ENCODE data around the gene ZNF440.
A peak's percentile ranks its signal among the peaks of the same experiment; 100 is the strongest.
"Not testable (repeated sequence)": the region's sequence is repeated elsewhere in the genome, so short reads cannot be mapped to it uniquely, and the experiment has no call there.

ZNF440 gene

GRCh38 chr19:11814029-11814699 is at the start of gene ZNF440:
ZNF440 (plus strand) TSS chr19:11814273; CDS start chr19:11814448, 175 bp downstream.
- Mint-ChIP-seq H3K4me1 (ENCODE audit: low read depth) (peaks cover 23% of the 10 kb centered on the region), H3K36me3 (ENCODE audit: low read depth) (peaks cover 50% of the 10 kb centered on the region), H3K9me3 (peaks cover 32% of the 10 kb centered on the region), H3K27ac (peak within 1 kb of the TSS; percentile 92), H3K4me3 (peak within 1 kb of the TSS; percentile 90), H3K27me3 (no peaks in the 10 kb centered on the region)
- intact Hi-C loops (cut with micrococcal nuclease): loop anchor here (1.0 to 2.0 kb wide), 2 partner anchors 15 to 34 kb away; partner anchors contain the start of genes ZNF439 and ZNF491

- peaks cover 44% of the 10 kb centered on the region for H3K36me3 Mint-ChIP-seq (ENCODE audit: low read depth)
- H3K4me1 Mint-ChIP-seq (ENCODE audit: low read depth): peaks cover 16% of the 10 kb centered on the region
- intact Hi-C loops (cut with micrococcal nuclease): loop anchor here (1.0 to 10.0 kb wide), 2 partner anchors 30 to 72 kb away; no protein-coding TSS in a partner anchor
- peak within 1 kb of the TSS; percentile 95 for H3K27ac Mint-ChIP-seq
- H3K27me3 Mint-ChIP-seq: peaks cover 11% of the 10 kb centered on the region
- peak within 1 kb of the TSS; percentile 96 for H3K4me3 Mint-ChIP-seq
- H3K9me3 Mint-ChIP-seq: peaks cover 65% of the 10 kb centered on the region
Observed at GRCh38 chr19:11766597-11767591, 47.2 kb upstream of the ZNF440 start, which contains the start of gene ZNF441. ZNF441 (plus strand) TSS chr19:11767000; CDS start chr19:11767194, 194 bp downstream.

GRCh38 chr19:11767633-11768133 is 46.4 kb upstream of the ZNF440 start:
- Mint-ChIP-seq H3K4me1 (ENCODE audit: low read depth) (peaks cover 16% of the 10 kb centered on the region), H3K27ac (peak overlapping the region; percentile 95), H3K27me3 (peaks cover 11% of the 10 kb centered on the region), H3K36me3 (ENCODE audit: low read depth) (peaks cover 50% of the 10 kb centered on the region), H3K4me3 (peak overlapping the region; percentile 96), H3K9me3 (peaks cover 71% of the 10 kb centered on the region)
- intact Hi-C loops (cut with micrococcal nuclease): loop anchor here (10.0 kb wide), 1 partner anchor 73 kb away; no protein-coding TSS in a partner anchor

- Mint-ChIP-seq H3K27ac (no peak overlapping the region), H3K36me3 (ENCODE audit: low read depth) (peaks cover 60% of the 10 kb centered on the region), H3K4me1 (ENCODE audit: low read depth) (peaks cover 16% of the 10 kb centered on the region), H3K4me3 (no peak overlapping the region), H3K27me3 (peaks cover 5% of the 10 kb centered on the region), H3K9me3 (peaks cover 66% of the 10 kb centered on the region)
- intact Hi-C loops (cut with micrococcal nuclease): loop anchor here (10.0 kb wide), 1 partner anchor 75 kb away; no protein-coding TSS in a partner anchor
Observed at GRCh38 chr19:11769995-11770394, 44.1 kb upstream of the ZNF440 start.

- intact Hi-C loops (cut with micrococcal nuclease); H3K27me3 Mint-ChIP-seq; H3K27ac Mint-ChIP-seq; H3K4me3 Mint-ChIP-seq: not testable (repeated sequence)
- Mint-ChIP-seq H3K9me3 (peaks cover 74% of the 10 kb centered on the region), H3K36me3 (ENCODE audit: low read depth) (peaks cover 68% of the 10 kb centered on the region), H3K4me1 (ENCODE audit: low read depth) (peaks cover 16% of the 10 kb centered on the region)
Observed at GRCh38 chr19:11771520-11771919, 42.6 kb upstream of the ZNF440 start.

- H3K4me1 Mint-ChIP-seq (ENCODE audit: low read depth); intact Hi-C loops (cut with micrococcal nuclease); H3K4me3 Mint-ChIP-seq; H3K27me3 Mint-ChIP-seq; H3K27ac Mint-ChIP-seq: not testable (repeated sequence)
- Mint-ChIP-seq H3K9me3 (peaks cover 90% of the 10 kb centered on the region), H3K36me3 (ENCODE audit: low read depth) (peaks cover 81% of the 10 kb centered on the region)
Observed at GRCh38 chr19:11776669-11777068, 37.4 kb upstream of the ZNF440 start.

- Mint-ChIP-seq H3K4me3 (no peak overlapping the region), H3K27ac (no peak overlapping the region), H3K9me3 (peaks cover 91% of the 10 kb centered on the region), H3K36me3 (ENCODE audit: low read depth) (peaks cover 87% of the 10 kb centered on the region), H3K27me3 (no peaks in the 10 kb centered on the region), H3K4me1 (ENCODE audit: low read depth) (no peaks in the 10 kb centered on the region)
- intact Hi-C loops (cut with micrococcal nuclease): no loop called here
Observed at GRCh38 chr19:11780431-11781020, 33.5 kb upstream of the ZNF440 start.

GRCh38 chr19:11781295-11782057 is 32.6 kb upstream of the ZNF440 start:
- Mint-ChIP-seq H3K27me3 (no peaks in the 10 kb centered on the region), H3K9me3 (peaks cover 91% of the 10 kb centered on the region), H3K4me3 (no peak overlapping the region), H3K4me1 (ENCODE audit: low read depth) (no peaks in the 10 kb centered on the region), H3K36me3 (ENCODE audit: low read depth) (peaks cover 78% of the 10 kb centered on the region), H3K27ac (no peak overlapping the region)
- intact Hi-C loops (cut with micrococcal nuclease): no loop called here

GRCh38 chr19:11783767-11784166 is 30.3 kb upstream of the ZNF440 start:
- H3K36me3 Mint-ChIP-seq (ENCODE audit: low read depth): peaks cover 55% of the 10 kb centered on the region
- intact Hi-C loops (cut with micrococcal nuclease): no loop called here
- H3K4me3 Mint-ChIP-seq: no peak overlapping the region

GRCh38 chr19:11784356-11784755 is 29.7 kb upstream of the ZNF440 start:
- H3K4me3 Mint-ChIP-seq: no peak overlapping the region
- intact Hi-C loops (cut with micrococcal nuclease): no loop called here
- no peaks in the 10 kb centered on the region for H3K27me3 Mint-ChIP-seq
- H3K9me3 Mint-ChIP-seq: peaks cover 93% of the 10 kb centered on the region
- no peaks in the 10 kb centered on the region for H3K4me1 Mint-ChIP-seq (ENCODE audit: low read depth)
- peaks cover 49% of the 10 kb centered on the region for H3K36me3 Mint-ChIP-seq (ENCODE audit: low read depth)
- H3K27ac Mint-ChIP-seq: no peak overlapping the region

More at GRCh38 chr19:11783767-11784166, 30.3 kb upstream of the ZNF440 start:
- no peaks in the 10 kb centered on the region for H3K27me3 Mint-ChIP-seq
- no peak overlapping the region for H3K27ac Mint-ChIP-seq
- H3K9me3 Mint-ChIP-seq: peaks cover 91% of the 10 kb centered on the region
- H3K4me1 Mint-ChIP-seq (ENCODE audit: low read depth): no peaks in the 10 kb centered on the region

- Mint-ChIP-seq H3K27ac (no peak overlapping the region), H3K27me3 (no peaks in the 10 kb centered on the region), H3K36me3 (ENCODE audit: low read depth) (peaks cover 26% of the 10 kb centered on the region), H3K4me3 (no peak overlapping the region), H3K4me1 (ENCODE audit: low read depth) (no peaks in the 10 kb centered on the region), H3K9me3 (peaks cover 91% of the 10 kb centered on the region)
- intact Hi-C loops (cut with micrococcal nuclease): no loop called here
Observed at GRCh38 chr19:11787536-11787935, 26.5 kb upstream of the ZNF440 start.

- H3K36me3 Mint-ChIP-seq (ENCODE audit: low read depth): no peaks in the 10 kb centered on the region
- H3K9me3 Mint-ChIP-seq: peaks cover 44% of the 10 kb centered on the region
- no peak overlapping the region for H3K27ac Mint-ChIP-seq
- H3K27me3 Mint-ChIP-seq: peaks cover 2% of the 10 kb centered on the region
- H3K4me3 Mint-ChIP-seq: no peak overlapping the region
- intact Hi-C loops (cut with micrococcal nuclease): no loop called here
- H3K4me1 Mint-ChIP-seq (ENCODE audit: low read depth): peaks cover 6% of the 10 kb centered on the region
Observed at GRCh38 chr19:11792942-11793341, 21.1 kb upstream of the ZNF440 start.

- H3K36me3 Mint-ChIP-seq (ENCODE audit: low read depth): peaks cover 6% of the 10 kb centered on the region
- peak overlapping the region; percentile 74 for H3K27ac Mint-ChIP-seq
- intact Hi-C loops (cut with micrococcal nuclease): loop anchor here (5.0 kb wide), 1 partner anchor 190 kb away; no protein-coding TSS in a partner anchor
- peaks cover 5% of the 10 kb centered on the region for H3K27me3 Mint-ChIP-seq
- peaks cover 14% of the 10 kb centered on the region for H3K4me1 Mint-ChIP-seq (ENCODE audit: low read depth)
- peaks cover 12% of the 10 kb centered on the region for H3K9me3 Mint-ChIP-seq
- H3K4me3 Mint-ChIP-seq: peak overlapping the region; percentile 11
Observed at GRCh38 chr19:11797491-11797890, 16.6 kb upstream of the ZNF440 start.

Data from dendritic cell treated with granulocyte-macrophage colony-stimulating factor and Interleukin-4, amounts not matched to agents 40 ng/mL and 50 ng/mL, for 4 days (primary cell).